ENCODE measurements around the gene HHATL. TPM values are rescaled to one million over a fixed set of nuclear protein-coding genes. Genes with fewer than 3 reads are reported as not detected.

The HHATL gene
- total and polyA plus RNA-seq, 4 donors = 1.4 to 1.5 TPM; not detected in 2

GRCh38 chr3:42711491-42712343 lies 9.1 kb upstream of the HHATL start:
- Histone ChIP-seq H3K4me1 (ENCODE audit: control insufficient read depth in 1 of 2, insufficient read depth in 2 of 2, low read length in 2 of 2) (no peaks in the 10 kb centered on the region), H3K4me3 (ENCODE audit: low read length in 2 of 2) (no peak overlapping the region), H3K9me3 (ENCODE audit: control insufficient read depth, low read length) (no peaks in the 10 kb centered on the region), H3K27ac (ENCODE audit: low read depth in 1 of 2, low read length in 2 of 2) (no peak overlapping the region), H3K27me3 (ENCODE audit: control insufficient read depth in 1 of 2, insufficient read depth in 2 of 2, low read length in 1 of 2) (no peaks in the 10 kb centered on the region), H3K36me3 (ENCODE audit: control insufficient read depth in 1 of 2, insufficient read depth in 2 of 2, low read length in 1 of 2) (no peaks in the 10 kb centered on the region)
- ATAC-seq (ENCODE audit: low FRiP score) (no peak), DNase-seq (peak in 1 of 2 donors; percentile 53)
- intact Hi-C loops (cut with DNase I) = no loop called here
- 60 to 70% methylated on average over 6 of the region's 6 CpGs for WGBS, 2 donors

GRCh38 chr3:42710323-42711021 lies 7.9 kb upstream of the HHATL start:
- Histone ChIP-seq H3K27me3 (ENCODE audit: control insufficient read depth in 1 of 2, insufficient read depth in 2 of 2, low read length in 1 of 2) (no peaks in the 10 kb centered on the region), H3K27ac (ENCODE audit: low read depth in 1 of 2, low read length in 2 of 2) (no peak overlapping the region), H3K36me3 (ENCODE audit: control insufficient read depth in 1 of 2, insufficient read depth in 2 of 2, low read length in 1 of 2) (no peaks in the 10 kb centered on the region), H3K9me3 (ENCODE audit: control insufficient read depth, low read length) (no peaks in the 10 kb centered on the region), H3K4me1 (ENCODE audit: control insufficient read depth in 1 of 2, insufficient read depth in 2 of 2, low read length in 2 of 2) (no peaks in the 10 kb centered on the region), H3K4me3 (ENCODE audit: low read length in 2 of 2) (no peak overlapping the region)
- intact Hi-C loops (cut with DNase I) = no loop called here
- ATAC-seq (ENCODE audit: low FRiP score) (no peak), DNase-seq (no peak)
- WGBS, 2 donors = 88 to 90% methylated on average over 7 of the region's 7 CpGs

GRCh38 chr3:42709621-42710020 lies 7.0 kb upstream of the HHATL start:
- Histone ChIP-seq H3K27ac (ENCODE audit: low read depth in 1 of 2, low read length in 2 of 2) (no peak overlapping the region), H3K27me3 (ENCODE audit: control insufficient read depth in 1 of 2, insufficient read depth in 2 of 2, low read length in 1 of 2) (no peaks in the 10 kb centered on the region), H3K4me3 (ENCODE audit: low read length in 2 of 2) (no peak overlapping the region), H3K36me3 (ENCODE audit: control insufficient read depth in 1 of 2, insufficient read depth in 2 of 2, low read length in 1 of 2) (no peaks in the 10 kb centered on the region), H3K4me1 (ENCODE audit: control insufficient read depth in 1 of 2, insufficient read depth in 2 of 2, low read length in 2 of 2) (no peaks in the 10 kb centered on the region), H3K9me3 (ENCODE audit: control insufficient read depth, low read length) (no peaks in the 10 kb centered on the region)
- DNase-seq = peak in 1 of 2 donors; percentile 62
- WGBS, 2 donors = 95 to 96% methylated on average over 10 of the region's 10 CpGs
- intact Hi-C loops (cut with DNase I) = no loop called here
- ATAC-seq (ENCODE audit: low FRiP score) = no peak

GRCh38 chr3:42708611-42709151 lies 6.1 kb upstream of the HHATL start:
- Histone ChIP-seq H3K4me1 (ENCODE audit: control insufficient read depth in 1 of 2, insufficient read depth in 2 of 2, low read length in 2 of 2) (no peaks in the 10 kb centered on the region), H3K27me3 (ENCODE audit: control insufficient read depth in 1 of 2, insufficient read depth in 2 of 2, low read length in 1 of 2) (no peaks in the 10 kb centered on the region), H3K4me3 (ENCODE audit: low read length in 2 of 2) (no peak overlapping the region), H3K36me3 (ENCODE audit: control insufficient read depth in 1 of 2, insufficient read depth in 2 of 2, low read length in 1 of 2) (no peaks in the 10 kb centered on the region), H3K9me3 (ENCODE audit: control insufficient read depth, low read length) (no peaks in the 10 kb centered on the region), H3K27ac (ENCODE audit: low read depth in 1 of 2, low read length in 2 of 2) (no peak overlapping the region)
- peak in 1 of 2 donors; percentile 59 for DNase-seq
- ATAC-seq (ENCODE audit: low FRiP score) = no peak
- WGBS, 2 donors = 90 to 93% methylated on average over 10 of the region's 10 CpGs
- intact Hi-C loops (cut with DNase I) = no loop called here

- no peaks in the 10 kb centered on the region for H3K4me1 ChIP-seq (ENCODE audit: control insufficient read depth in 1 of 2, insufficient read depth in 2 of 2, low read length in 2 of 2)
- DNase-seq = no peak
Observed at GRCh38 chr3:42707620-42708355, 5.2 kb upstream of the HHATL start.

GRCh38 chr3:42706721-42707619 lies 4.4 kb upstream of the HHATL start:
- Histone ChIP-seq H3K9me3 (ENCODE audit: control insufficient read depth, low read length) (no peaks in the 10 kb centered on the region), H3K27ac (ENCODE audit: low read depth in 1 of 2, low read length in 2 of 2) (no peak overlapping the region), H3K36me3 (ENCODE audit: control insufficient read depth in 1 of 2, insufficient read depth in 2 of 2, low read length in 1 of 2) (no peaks in the 10 kb centered on the region), H3K4me3 (ENCODE audit: low read length in 2 of 2) (no peak overlapping the region), H3K27me3 (ENCODE audit: control insufficient read depth in 1 of 2, insufficient read depth in 2 of 2, low read length in 1 of 2) (no peaks in the 10 kb centered on the region), H3K4me1 (ENCODE audit: control insufficient read depth in 1 of 2, insufficient read depth in 2 of 2, low read length in 2 of 2) (no peaks in the 10 kb centered on the region)
- ATAC-seq (ENCODE audit: low FRiP score) (no peak), DNase-seq (no peak)
- intact Hi-C loops (cut with DNase I) = no loop called here
- WGBS, 2 donors = 86% methylated on average over 7 of the region's 7 CpGs

More at GRCh38 chr3:42707620-42708355, 5.2 kb upstream of the HHATL start:
- H3K36me3 ChIP-seq (ENCODE audit: control insufficient read depth in 1 of 2, insufficient read depth in 2 of 2, low read length in 1 of 2) = no peaks in the 10 kb centered on the region
- intact Hi-C loops (cut with DNase I) = no loop called here
- no peak overlapping the region for H3K27ac ChIP-seq (ENCODE audit: low read depth in 1 of 2, low read length in 2 of 2)
- 89 to 91% methylated on average over 8 of the region's 8 CpGs for WGBS, 2 donors
- H3K4me3 ChIP-seq (ENCODE audit: low read length in 2 of 2) = no peak overlapping the region
- no peaks in the 10 kb centered on the region for H3K27me3 ChIP-seq (ENCODE audit: control insufficient read depth in 1 of 2, insufficient read depth in 2 of 2, low read length in 1 of 2)
- no peaks in the 10 kb centered on the region for H3K9me3 ChIP-seq (ENCODE audit: control insufficient read depth, low read length)
- ATAC-seq (ENCODE audit: low FRiP score) = no peak

- intact Hi-C loops (cut with DNase I) = no loop called here
- WGBS, 2 donors = 86 to 89% methylated on average over 10 of the region's 10 CpGs
- H3K27ac ChIP-seq (ENCODE audit: low read depth in 1 of 2, low read length in 2 of 2) = no peak overlapping the region
- no peaks in the 10 kb centered on the region for H3K27me3 ChIP-seq (ENCODE audit: control insufficient read depth in 1 of 2, insufficient read depth in 2 of 2, low read length in 1 of 2)
- no peaks in the 10 kb centered on the region for H3K4me1 ChIP-seq (ENCODE audit: control insufficient read depth in 1 of 2, insufficient read depth in 2 of 2, low read length in 2 of 2)
- DNase-seq = peak in 1 of 2 donors; percentile 64
- no peak overlapping the region for H3K4me3 ChIP-seq (ENCODE audit: low read length in 2 of 2)
- no peak for ATAC-seq (ENCODE audit: low FRiP score)
- no peaks in the 10 kb centered on the region for H3K36me3 ChIP-seq (ENCODE audit: control insufficient read depth in 1 of 2, insufficient read depth in 2 of 2, low read length in 1 of 2)
- no peaks in the 10 kb centered on the region for H3K9me3 ChIP-seq (ENCODE audit: control insufficient read depth, low read length)
Observed at GRCh38 chr3:42705962-42706585, 3.5 kb upstream of the HHATL start.

Measured in aorta (tissue), 5 donors.